OCI-LY3 (cell line): Measurements from ENCODE around the gene IQCM.

Source experiments
- H2AFZ ChIP-seq: fragments of 200-600, 300-600 bp; shearing (Covaris generic); 2 replicates; pipeline ENCODE4 v1.6.0; 2014; ENCODE audit warnings: antibody characterized with exemption, low read depth, low read length
- H3K27ac ChIP-seq: fragments of 200-600, 300-600 bp; sonication (generic); 2 replicates; pipeline ENCODE4 v1.5.1; 2014; ENCODE audit warnings: mild to moderate bottlenecking, low read length, moderate library complexity, mixed read lengths
- H3K27me3 ChIP-seq: fragments of 200-600, 300-600 bp; sonication (generic); 2 replicates; pipeline ENCODE4 v1.6.1; 2014; ENCODE audit warnings: low read depth, low read length, mixed read lengths
- H3K36me3 ChIP-seq: fragments of 200-600, 300-600 bp; sonication (generic); replicated peaks from 2 replicates; pipeline ENCODE3; 2014; ENCODE audit warnings: low read depth, low read length, mixed read lengths
- H3K4me1 ChIP-seq: fragments of 300-600, 200-600 bp; sonication (generic); 2 replicates; pipeline ENCODE4 v1.6.1; 2014; ENCODE audit warnings: low read length, mixed read lengths
- H3K4me2 ChIP-seq: fragments of 200-600, 300-600 bp; sonication (generic); 2 replicates; pipeline ENCODE4 v1.6.1; 2014; ENCODE audit warnings: low read length, mixed read lengths
- H3K4me3 ChIP-seq: fragments of 300-600, 200-600 bp; sonication (generic); 2 replicates; pipeline ENCODE4 v1.5.1; 2014; ENCODE audit warnings: antibody characterized with exemption, mild to moderate bottlenecking, low read length, moderate library complexity
- H3K79me2 ChIP-seq: fragments of 300-600, 200-600 bp; shearing (Covaris generic); 2 replicates; pipeline ENCODE4 v1.6.1; 2014; ENCODE audit warnings: mild to moderate bottlenecking, low read length, mixed read lengths
- H3K9ac ChIP-seq: fragments of 300-600, 200-600 bp; shearing (Covaris generic); 2 replicates; pipeline ENCODE4 v1.6.0; 2014; ENCODE audit warnings: mild to moderate bottlenecking, low read length, moderate library complexity
- H3K9me3 ChIP-seq: fragments of 200-600, 300-600 bp; shearing (Covaris generic); 2 replicates; pipeline ENCODE4 v1.6.1; 2014; ENCODE audit warnings: low read length, mixed read lengths; ENCODE audit not compliant: insufficient read depth
- H4K20me1 ChIP-seq: fragments of 200-600, 300-600 bp; sonication (generic); 2 replicates; pipeline ENCODE4 v1.6.1; 2016; ENCODE audit warnings: low read length, mixed read lengths; ENCODE audit not compliant: insufficient read depth
- CTCF ChIP-seq: fragments of 200-600, 300-600 bp; sonication (generic); IDR thresholded peaks from 2 replicates; pipeline ENCODE4 v1.5.1; 2014; ENCODE audit warnings: antibody characterized with exemption, low read length, low read depth
- EZH2phosphoT487 ChIP-seq: fragments of 200-600 bp; shearing (Covaris generic); IDR thresholded peaks from 2 replicates; pipeline ENCODE4 v1.6.1; 2018; ENCODE audit warnings: antibody characterized with exemption, mixed run types, low read depth

The IQCM gene

DNA sequence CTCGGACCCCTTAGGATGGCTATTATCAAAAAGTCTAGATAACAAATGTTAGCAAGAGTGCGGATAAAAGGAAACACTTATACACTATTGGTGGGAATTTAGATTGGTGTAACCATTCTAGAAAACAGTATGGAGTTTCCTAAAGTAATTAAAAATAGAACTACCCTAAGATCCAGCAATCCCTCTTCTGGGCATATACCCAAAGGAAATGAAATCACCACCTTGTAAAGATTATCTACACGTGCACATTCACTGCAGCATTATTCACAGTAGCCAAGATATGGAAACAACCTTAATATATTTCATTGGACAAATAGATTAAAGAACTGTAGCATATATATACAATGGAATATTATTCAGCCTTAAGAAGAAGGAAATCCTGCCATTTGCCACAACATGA lies 462.4 kb downstream of the IQCM start:
- no peak overlapping the region for H3K4me3 ChIP-seq
- no peaks in the 10 kb centered on the region for H3K27me3 ChIP-seq
- H3K9ac ChIP-seq, result no peak overlapping the region
- TF ChIP-seq CTCF (no peak), EZH2phosphoT487 (no peak)
- H3K27ac ChIP-seq, result no peak overlapping the region
- no peaks in the 10 kb centered on the region for H3K79me2 ChIP-seq
- no peaks in the 10 kb centered on the region for H4K20me1 ChIP-seq
- peaks cover 4% of the 10 kb centered on the region; the same call in 1 of the 2 replicates for H3K9me3 ChIP-seq
- H2AFZ ChIP-seq, result no peak overlapping the region
- H3K4me2 ChIP-seq, result no peak overlapping the region
- H3K4me1 ChIP-seq, result no peaks in the 10 kb centered on the region
- H3K36me3 ChIP-seq, result peaks cover 6% of the 10 kb centered on the region

- H3K9me3 ChIP-seq, result peaks cover 4% of the 10 kb centered on the region; the same call in 1 of the 2 replicates
- no peak overlapping the region for H3K4me3 ChIP-seq
- H4K20me1 ChIP-seq, result no peaks in the 10 kb centered on the region
- H3K4me1 ChIP-seq, result no peaks in the 10 kb centered on the region
- no peaks in the 10 kb centered on the region for H3K79me2 ChIP-seq
- TF ChIP-seq CTCF, result no peak
- TF ChIP-seq EZH2phosphoT487, result no peak
- H3K27me3 ChIP-seq, result no peaks in the 10 kb centered on the region
- H3K27ac ChIP-seq, result no peak overlapping the region
- H3K9ac ChIP-seq, result no peak overlapping the region
- no peak overlapping the region for H2AFZ ChIP-seq
- peaks cover 6% of the 10 kb centered on the region for H3K36me3 ChIP-seq
- no peak overlapping the region for H3K4me2 ChIP-seq
These were observed 466.1 kb downstream of the IQCM start for GRCh38 chr4:149349541-149349940.

DNA sequence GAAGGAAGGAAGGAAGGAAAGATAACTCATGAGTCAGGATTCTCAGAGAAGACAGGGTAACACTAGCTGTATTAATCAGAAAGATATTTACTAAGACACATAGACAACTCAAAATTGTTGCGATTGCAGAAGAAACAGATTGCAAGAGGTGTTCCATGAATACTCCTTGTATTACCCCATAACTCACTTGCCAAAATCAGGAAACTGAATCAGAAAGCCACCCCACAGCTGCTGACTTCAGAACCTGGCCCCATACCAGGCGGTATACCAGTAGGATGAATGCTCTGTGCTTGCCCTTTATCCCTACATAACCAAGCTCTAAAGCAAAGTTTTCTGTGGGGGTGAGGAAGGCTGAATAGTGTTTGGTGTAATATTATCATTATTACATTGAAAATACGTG lies 468.5 kb downstream of the IQCM start:
- H3K9ac ChIP-seq, result no peak overlapping the region

GRCh38 chr4:149345424-149345823 lies 470.2 kb downstream of the IQCM start:
- no peak overlapping the region for H3K4me2 ChIP-seq
- no peaks in the 10 kb centered on the region for H4K20me1 ChIP-seq
- no peak overlapping the region for H3K4me3 ChIP-seq
- no peak overlapping the region for H3K9ac ChIP-seq
- no peak overlapping the region for H3K27ac ChIP-seq
- no peak overlapping the region for H2AFZ ChIP-seq
- no peaks in the 10 kb centered on the region for H3K27me3 ChIP-seq
- H3K4me1 ChIP-seq, result no peaks in the 10 kb centered on the region
- TF ChIP-seq CTCF (no peak), EZH2phosphoT487 (no peak)
- H3K9me3 ChIP-seq, result no peaks in the 10 kb centered on the region
- H3K79me2 ChIP-seq, result no peaks in the 10 kb centered on the region
- H3K36me3 ChIP-seq, result no peaks in the 10 kb centered on the region

More for the DNA sequence above, 468.5 kb downstream of the IQCM start:
- H2AFZ ChIP-seq, result no peak overlapping the region
- no peak for TF ChIP-seq CTCF
- no peak for TF ChIP-seq EZH2phosphoT487
- H3K27ac ChIP-seq, result no peak overlapping the region
- H3K9me3 ChIP-seq, result no peaks in the 10 kb centered on the region
- H3K36me3 ChIP-seq, result no peaks in the 10 kb centered on the region
- no peak overlapping the region for H3K4me2 ChIP-seq
- no peaks in the 10 kb centered on the region for H3K4me1 ChIP-seq
- H3K79me2 ChIP-seq, result no peaks in the 10 kb centered on the region
- H3K27me3 ChIP-seq, result no peaks in the 10 kb centered on the region
- no peaks in the 10 kb centered on the region for H4K20me1 ChIP-seq
- H3K4me3 ChIP-seq, result no peak overlapping the region
